K562 (cell line): Measurements from ENCODE around the gene SLC44A1. TPM values are rescaled to one million over a fixed set of nuclear protein-coding genes. Genes with fewer than 3 reads are reported as not detected.

Experiments
- ATAC-seq: fragments of 200-7000 bp; cut with Tn5 transposase; 3 replicates; pipeline ENCODE4 v1.9.1; 2020; ENCODE audit warnings: moderate library complexity
- BruUV-seq: library from RNA; stranded (reverse); fragments of 400-500 nt; replicated peaks from 2 replicates; lab custom pipeline; 2021; lab: Mats Ljungman, UMichigan
- CTCF ChIA-PET: fragments of 300-600 bp; formaldehyde crosslinking; extraction: SDS; loops from one replicate; lab custom pipeline; 2021; ENCODE audit warnings: low intra/inter-chr PET ratio; lab: Yijun Ruan, JAX
- POLR2A ChIA-PET: fragments of 300-600, 350-650 bp; sonication (Branson Sonifier 250); formaldehyde crosslinking; extraction: SDS; loops from one replicate; lab custom pipeline; 2021; ENCODE audit warnings: antibody characterized with exemption, inconsistent platforms; lab: Yijun Ruan, JAX
- DNase-seq, 4 experiments: peaks; one replicate each; pipeline versions ENCODE4 v3.0.0 to v3.0.0-alpha.2; 2011 to 2018; ENCODE audit warnings: low spot score in 3 of 4, mixed read lengths in 3 of 4; ENCODE audit errors: extremely low read depth in 1 of 4
- FAIRE-seq: peaks from 2 replicates; lab custom pipeline; 2011; peaks lifted over from hg19 to GRCh38; lab: Jason Lieb, UNC
- H2AFZ ChIP-seq: 2 replicates; pipeline ENCODE4 v1.6.0; 2011; ENCODE audit warnings: low read depth, low read length, control low read depth, inconsistent platforms
- H3K27ac ChIP-seq: fragments of 200-600 bp; 3 replicates; pipeline ENCODE4 v1.8.0; 2011; ENCODE audit warnings: low read depth, mild to moderate bottlenecking, control low read depth, inconsistent platforms, low read length, moderate library complexity, mixed read lengths; ENCODE audit errors: extremely low read depth
- H3K27me3 ChIP-seq, 2 experiments: fragments of 300-600 bp in 1 of 2; 2 replicates in 1 of 2; 3 replicates in 1 of 2; pipeline versions ENCODE4 v1.6.0 to v1.8.0; 2011; ENCODE audit warnings: inconsistent platforms in 2 of 2, low read length in 2 of 2, mild to moderate bottlenecking in 1 of 2, mixed read lengths in 1 of 2, moderate library complexity in 1 of 2; ENCODE audit not compliant: control insufficient read depth in 2 of 2, insufficient read depth in 2 of 2
- H3K36me3 ChIP-seq: fragments of 300-600 bp; 3 replicates; pipeline ENCODE4 v1.8.0; 2011; ENCODE audit warnings: mild to moderate bottlenecking, low read length, inconsistent platforms; ENCODE audit not compliant: control insufficient read depth, insufficient read depth
- H3K4me1 ChIP-seq, 2 experiments: fragments of 200-600 bp in 1 of 2; replicated peaks in 1 of 2; 2 replicates in 1 of 2; 3 replicates in 1 of 2; pipeline versions ENCODE4 v1.5.1 to v1.8.0; 2011; ENCODE audit warnings: inconsistent platforms in 2 of 2, low read length in 2 of 2, mild to moderate bottlenecking in 1 of 2, mixed read lengths in 1 of 2, moderate library complexity in 1 of 2; ENCODE audit not compliant: control insufficient read depth in 2 of 2, insufficient read depth in 2 of 2
- H3K4me2 ChIP-seq: 2 replicates; pipeline ENCODE4 v1.6.1; 2011; ENCODE audit warnings: low read length, control low read depth, inconsistent platforms, mixed read lengths; ENCODE audit not compliant: insufficient read depth
- H3K4me3 ChIP-seq: fragments of 200-600 bp; sonication (generic), shearing (Covaris generic); 2 replicates; pipeline ENCODE4 v1.5.1; 2016; ENCODE audit warnings: control low read depth, inconsistent platforms
- H3K79me2 ChIP-seq: fragments of 200-600 bp; 3 replicates; pipeline ENCODE4 v1.8.0; 2011; ENCODE audit warnings: low read length, inconsistent platforms; ENCODE audit not compliant: control insufficient read depth, insufficient read depth
- H3K9ac ChIP-seq, 2 experiments: 2 replicates each; pipeline versions ENCODE4 v1.6.0 to v1.6.1; 2011; ENCODE audit warnings: low read depth in 2 of 2, low read length in 2 of 2, control low read depth in 1 of 2, inconsistent platforms in 1 of 2, mild to moderate bottlenecking in 1 of 2, mixed read lengths in 1 of 2; ENCODE audit not compliant: insufficient read depth in 1 of 2
- H3K9me1 ChIP-seq: one replicate; pipeline ENCODE4 v1.6.0; 2011; ENCODE audit warnings: inconsistent platforms, mild to moderate bottlenecking, low read length, moderate library complexity; ENCODE audit not compliant: control insufficient read depth, insufficient read depth
- H3K9me3 ChIP-seq: replicated peaks from 2 replicates; pipeline ENCODE4 v1.5.1; 2011; ENCODE audit warnings: low read depth, low read length, inconsistent platforms; ENCODE audit not compliant: control insufficient read depth, insufficient read depth
- H4K20me1 ChIP-seq: replicated peaks from 2 replicates; pipeline ENCODE4 v1.6.1; 2011; ENCODE audit warnings: low read length, inconsistent platforms, mixed read lengths; ENCODE audit not compliant: control insufficient read depth, insufficient read depth
- ADNP ChIP-seq: fragments of 200-800 bp; sonication (Bioruptor generic); IDR thresholded peaks from 2 replicates; pipeline ENCODE4 v1.6.1; 2016; ENCODE audit warnings: missing genetic modification characterization, missing compliant biosample characterization
- ATF2 ChIP-seq: sonication (generic); formaldehyde crosslinking; IDR thresholded peaks from 2 replicates; pipeline ENCODE4 v1.8.1; 2022; ENCODE audit warnings: missing genetic modification reagents
- COPS2 ChIP-seq: fragments of 450-650 bp; conservative IDR thresholded peaks from 2 replicates; pipeline ENCODE4 v1.6.1; 2016; ENCODE audit warnings: mild to moderate bottlenecking, moderate library complexity
- GABPA ChIP-seq: fragments of 200-800 bp; sonication (Bioruptor generic); conservative IDR thresholded peaks from 2 replicates; pipeline ENCODE4 v1.6.1; 2016; ENCODE audit warnings: low read depth, missing genetic modification characterization, missing compliant biosample characterization
- GATAD2A ChIP-seq: fragments of 450-650 bp; IDR thresholded peaks from 2 replicates; pipeline ENCODE4 v1.6.1; 2017
- KLF1 ChIP-seq: fragments of 450-650 bp; IDR thresholded peaks from 2 replicates; pipeline ENCODE4 v1.6.1; 2016; ENCODE audit warnings: missing genetic modification characterization, missing compliant biosample characterization
- KLF6 ChIP-seq: fragments of 250-450 bp; sonication (Bioruptor Pico); IDR thresholded peaks from 2 replicates; pipeline ENCODE4 v1.4.0; 2020; ENCODE audit warnings: mild to moderate bottlenecking, moderate library complexity, borderline replicate concordance
- NCOA6 ChIP-seq: fragments of 450-650 bp; IDR thresholded peaks from 2 replicates; pipeline ENCODE4 v1.6.1; 2017; ENCODE audit warnings: mild to moderate bottlenecking
- PTRF ChIP-seq: fragments of 450-650 bp; IDR thresholded peaks from 2 replicates; pipeline ENCODE4 v1.6.1; 2016; ENCODE audit warnings: mild to moderate bottlenecking, missing genetic modification characterization, missing compliant biosample characterization
- RNF219 ChIP-seq: fragments of 250-450 bp; sonication (Bioruptor Pico); IDR thresholded peaks from 2 replicates; pipeline ENCODE4 v1.5.0; 2022; ENCODE audit warnings: mild to moderate bottlenecking
- SLC30A9 ChIP-seq: fragments of 250-450 bp; sonication (Bioruptor Pico); IDR thresholded peaks from 2 replicates; pipeline ENCODE4 v1.8.0; 2022; ENCODE audit warnings: mild to moderate bottlenecking, moderate library complexity
- SMARCA4 ChIP-seq: fragments of 450-650 bp; IDR thresholded peaks from 2 replicates; pipeline ENCODE4 v1.6.1; 2016
- SREBF1 ChIP-seq: fragments of 150-350 bp; IDR thresholded peaks from 2 replicates; pipeline ENCODE4 v1.6.1; 2014; ENCODE audit warnings: antibody characterized with exemption, low read depth, low read length, borderline replicate concordance
- SREBF2 ChIP-seq: sonication (generic); formaldehyde crosslinking; IDR thresholded peaks from 2 replicates; pipeline ENCODE4 v1.4.0; 2020; ENCODE audit warnings: mild to moderate bottlenecking, missing genetic modification reagents
- TAF1 ChIP-seq: IDR thresholded peaks from 2 replicates; pipeline ENCODE4 v1.6.1; 2011; ENCODE audit warnings: mild to moderate bottlenecking, low read length, moderate library complexity; ENCODE audit not compliant: insufficient read depth, control insufficient read depth, severe bottlenecking; ENCODE audit errors: extremely low read depth
- ZHX1 ChIP-seq: fragments of 150-350 bp; conservative IDR thresholded peaks from 2 replicates; pipeline ENCODE4 v1.6.1; 2014; ENCODE audit warnings: low read length
- ZNF184 ChIP-seq: sonication (generic); formaldehyde crosslinking; IDR thresholded peaks from 2 replicates; pipeline ENCODE4 v1.5.0; 2020; ENCODE audit warnings: missing genetic modification reagents
- ZNF778 ChIP-seq: fragments of 450-650 bp; formaldehyde crosslinking; IDR thresholded peaks from 2 replicates; pipeline ENCODE4 v1.4.0; 2020; ENCODE audit warnings: mild to moderate bottlenecking, moderate library complexity
- WGBS: fragments of 100-300 bp; shearing (Covaris generic); methylation state at CpG from one replicate; pipeline ENCODE4 v1.1.6; 2016; ENCODE audit warnings: low coverage, mixed read lengths; ENCODE audit not compliant: insufficient coverage; ENCODE audit errors: missing lambda C conversion rate; 5-methylcytosine and 5-hydroxymethylcytosine counted together
- in situ Hi-C: fragments of 300-500 bp; cut with MboI; formaldehyde crosslinking; loops from 4 replicates; pipeline ENCODE4 v1.15.0; 2018; ENCODE audit warnings: inconsistent platforms, mixed read lengths
- intact Hi-C: fragments of 100-400 bp; cut with micrococcal nuclease; formaldehyde crosslinking; loops from 2 replicates; pipeline ENCODE4 v1.14.2; 2022
- polyA plus RNA-seq, 8 experiments: library from polyadenylated mRNA; depleted of rRNA in 4 of 8; stranded (reverse) in 5 of 8; unstranded in 3 of 8; fragments of >200 nt; fragmentation: Nextera tagmentation in 2 of 8; fragmentation: Illumina TruSeq in 1 of 8; extraction: Ambion mirVana in 2 of 8; extraction: Trizol in 1 of 8; gene quantifications; 2 replicates each; pipeline versions ENCODE4 v1.2.1 to v1.2.3, GENCODE V29; 2011 to 2014; ENCODE audit warnings: inconsistent platforms in 1 of 8, missing spikeins in 1 of 8
- total RNA-seq, 7 experiments: library from RNA; depleted of rRNA in 6 of 7; stranded (reverse); fragments of >200 nt in 6 of 7; fragmentation: Illumina TruSeq in 2 of 7; extraction: Trizol in 2 of 7; gene quantifications; 2 replicates each; pipeline versions ENCODE4 v1.2.1 to v1.2.3, GENCODE V29; 2011 to 2021; ENCODE audit warnings: low replicate concordance in 1 of 7

The SLC44A1 gene
- total and polyA plus RNA-seq, 9 of the 15 experiments (the other 6 are each of a cell fraction or from before 2014, with no cell fraction given) = 0.11 to 0.59 (median 0.30) TPM

- H2AFZ ChIP-seq = no peak overlapping the region
- BruUV-seq = no TSS peak
- no peaks in the 10 kb centered on the region for H4K20me1 ChIP-seq
- ATAC-seq (no peak), DNase-seq (no peak), FAIRE-seq (no peak)
- ChIA-PET CTCF (no interaction called here), POLR2A (interaction anchor here (1.0 kb wide), 1 partner anchor 91 kb away, joined by 4 read pairs; no protein-coding TSS in a partner anchor)
- no peak overlapping the region for H3K4me3 ChIP-seq
- H3K9me1 ChIP-seq = no peaks in the 10 kb centered on the region
- no peak overlapping the region for H3K27ac ChIP-seq
- WGBS = 0% methylated on average over 3 of the region's 3 CpGs
- H3K27me3 ChIP-seq = no peaks in the 10 kb centered on the region
- H3K36me3 ChIP-seq = no peaks in the 10 kb centered on the region
- TF ChIP-seq SLC30A9 (CRISPR knock-in tag) (no peak), RNF219 (CRISPR knock-in tag) (no peak), ZHX1 (no peak), ADNP (tag) (no peak), ATF2 (no peak), SREBF1 (no peak), SREBF2 (CRISPR knock-in tag) (no peak), KLF6 (CRISPR knock-in tag) (no peak), PTRF (tag) (no peak), KLF1 (tag) (no peak), ZNF778 (CRISPR knock-in tag) (no peak), SMARCA4 (no peak), COPS2 (no peak), TAF1 (no peak), NCOA6 (no peak), GATAD2A (no peak), ZNF184 (CRISPR knock-in tag) (no peak), GABPA (tag) (no peak)
- no peaks in the 10 kb centered on the region for H3K9me3 ChIP-seq
- in situ Hi-C loops (no loop called here), intact Hi-C loops (no loop called here)
- H3K79me2 ChIP-seq = no peaks in the 10 kb centered on the region
- no peaks in the 10 kb centered on the region for H3K4me1 ChIP-seq
- no peak overlapping the region for H3K9ac ChIP-seq
- H3K4me2 ChIP-seq = no peak overlapping the region
Measured at GRCh38 chr9:105204416-105204815, 40.0 kb upstream of the SLC44A1 start.
